Glutamatergic neuron (in vitro differentiated cells): Measurements from ENCODE around the gene HSPA6. TPM values are rescaled to one million over a fixed set of nuclear protein-coding genes. Genes with fewer than 3 reads are reported as not detected.
"Not testable (repeated sequence)": the region's sequence is repeated elsewhere in the genome, so short reads cannot be mapped to it uniquely, and the experiment has no call there.

ENCODE experiments used
- DNase-seq: peaks from one replicate; pipeline ENCODE4 v3.0.0; 2022
- H3K27ac Mint-ChIP-seq: one replicate; pipeline ENCODE4 v1.8.0; 2020; ENCODE audit warnings: mild to moderate bottlenecking, mixed read lengths, inconsistent platforms; ENCODE audit not compliant: unreplicated experiment
- H3K27me3 Mint-ChIP-seq: one replicate; pipeline ENCODE4 v1.8.0; 2020; ENCODE audit warnings: mild to moderate bottlenecking, moderate library complexity, mixed read lengths, inconsistent platforms; ENCODE audit not compliant: unreplicated experiment
- H3K36me3 Mint-ChIP-seq: one replicate; pipeline ENCODE4 v1.8.0; 2020; ENCODE audit warnings: mild to moderate bottlenecking, mixed read lengths, inconsistent platforms; ENCODE audit not compliant: unreplicated experiment
- H3K4me1 Mint-ChIP-seq: one replicate; pipeline ENCODE4 v1.8.0; 2020; ENCODE audit warnings: mild to moderate bottlenecking, low read depth, mixed read lengths, inconsistent platforms; ENCODE audit not compliant: unreplicated experiment
- H3K4me3 Mint-ChIP-seq: one replicate; pipeline ENCODE4 v1.8.0; 2020; ENCODE audit warnings: mild to moderate bottlenecking, mixed read lengths, inconsistent platforms; ENCODE audit not compliant: unreplicated experiment
- H3K9me3 Mint-ChIP-seq: one replicate; pipeline ENCODE4 v1.8.0; 2020; ENCODE audit warnings: mild to moderate bottlenecking, moderate library complexity, mixed read lengths, inconsistent platforms; ENCODE audit not compliant: unreplicated experiment
- long read RNA-seq: library from polyadenylated mRNA; unstranded; transcript quantifications from one replicate; pipeline ENCODE4 v2.0.0, GENCODE V29; 2020; ENCODE audit not compliant: unreplicated experiment
- total RNA-seq: library from RNA; stranded (reverse); fragmentation: NEBNext Ultra II Directional; extraction: Animal tissue kit (Norgen Biotek cat#: 25700); gene quantifications from one replicate; pipeline ENCODE4 v1.2.1, GENCODE V29; 2021; ENCODE audit not compliant: unreplicated experiment
- TF ChIP-seq, protein P1 (sequence below): fragments of 200-600 bp; sonication (generic); IDR thresholded peaks from one replicate; pipeline ENCODE4 v1.5.0; 2021; ENCODE audit not compliant: partially characterized antibody, unreplicated experiment

The HSPA6 gene
- total RNA-seq = not detected
- long read RNA-seq = 0 reads

DNA sequence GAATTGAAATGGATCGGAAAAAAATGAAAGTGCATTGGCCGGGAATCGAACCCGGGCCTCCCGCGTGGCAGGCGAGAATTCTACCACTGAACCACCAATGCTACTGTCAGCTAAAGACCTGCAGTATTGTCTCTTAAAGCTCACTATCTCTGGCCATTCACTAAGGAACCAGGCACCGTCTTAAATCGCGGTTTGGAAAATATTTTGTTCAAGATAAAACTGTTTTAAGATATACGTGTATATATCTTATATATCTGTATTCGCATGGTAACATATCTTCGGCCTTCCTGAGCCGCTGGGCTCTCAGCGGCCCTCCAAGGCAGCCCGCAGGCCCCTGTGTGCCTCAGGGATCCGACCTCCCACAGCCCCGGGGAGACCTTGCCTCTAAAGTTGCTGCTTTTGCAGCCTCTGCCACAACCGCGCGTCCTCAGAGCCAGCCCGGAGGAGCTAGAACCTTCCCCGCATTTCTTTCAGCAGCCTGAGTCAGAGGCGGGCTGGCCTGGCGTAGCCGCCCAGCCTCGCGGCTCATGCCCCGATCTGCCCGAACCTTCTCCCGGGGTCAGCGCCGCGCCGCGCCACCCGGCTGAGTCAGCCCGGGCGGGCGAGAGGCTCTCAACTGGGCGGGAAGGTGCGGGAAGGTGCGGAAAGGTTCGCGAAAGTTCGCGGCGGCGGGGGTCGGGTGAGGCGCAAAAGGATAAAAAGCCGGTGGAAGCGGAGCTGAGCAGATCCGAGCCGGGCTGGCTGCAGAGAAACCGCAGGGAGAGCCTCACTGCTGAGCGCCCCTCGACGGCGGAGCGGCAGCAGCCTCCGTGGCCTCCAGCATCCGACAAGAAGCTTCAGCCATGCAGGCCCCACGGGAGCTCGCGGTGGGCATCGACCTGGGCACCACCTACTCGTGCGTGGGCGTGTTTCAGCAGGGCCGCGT is at the start of gene HSPA6:
Gene HSPA6, plus strand, starts transcription at position 724 of the 925 bp plus-strand sequence. Its CDS starts 119 bp downstream, at position 843.
- Mint-ChIP-seq H3K9me3 (peaks cover 11% of the 10 kb centered on the region), H3K27me3 (peaks cover 16% of the 10 kb centered on the region), H3K27ac (peak within 1 kb of the TSS; percentile 88), H3K4me3 (peak within 1 kb of the TSS; percentile 84)
- not testable (repeated sequence) for H3K36me3 Mint-ChIP-seq, H3K4me1 Mint-ChIP-seq
- peak; percentile 59 for DNase-seq

- H3K9me3 Mint-ChIP-seq, H3K36me3 Mint-ChIP-seq, DNase-seq, H3K27me3 Mint-ChIP-seq, H3K4me1 Mint-ChIP-seq, H3K27ac Mint-ChIP-seq: not testable (repeated sequence)
- H3K4me3 Mint-ChIP-seq = peak overlapping the region; percentile 9
These were observed 46.6 kb upstream of the HSPA6 start for GRCh38 chr1:161477711-161478110.

DNA sequence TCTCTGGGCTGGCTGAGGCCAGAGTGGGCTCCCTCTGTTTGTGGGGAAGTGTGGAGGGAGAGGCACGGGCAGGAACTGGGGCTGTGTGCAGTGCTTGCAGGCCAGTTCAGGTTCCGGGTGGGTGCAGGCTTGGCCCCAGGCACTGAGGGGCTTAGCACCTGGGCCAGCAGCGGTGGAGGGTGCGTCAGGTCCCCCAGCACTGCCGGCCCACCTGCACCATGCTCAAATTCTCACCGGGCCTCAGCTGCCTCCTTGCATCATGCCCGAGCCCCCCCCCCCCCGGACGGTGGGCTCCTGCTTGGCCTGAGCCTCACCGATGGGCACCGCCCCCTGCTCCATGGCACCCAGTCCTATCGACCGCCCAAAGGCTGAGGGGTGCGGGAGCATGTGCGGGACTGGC is 45.4 kb upstream of the HSPA6 start:
- Mint-ChIP-seq H3K9me3 (peaks cover 1% of the 10 kb centered on the region), H3K27me3 (peaks cover 2% of the 10 kb centered on the region), H3K36me3 (peaks cover 6% of the 10 kb centered on the region), H3K4me3 (no peak overlapping the region), H3K27ac (no peak overlapping the region), H3K4me1 (no peaks in the 10 kb centered on the region)
- TF ChIP-seq, protein P1, sequence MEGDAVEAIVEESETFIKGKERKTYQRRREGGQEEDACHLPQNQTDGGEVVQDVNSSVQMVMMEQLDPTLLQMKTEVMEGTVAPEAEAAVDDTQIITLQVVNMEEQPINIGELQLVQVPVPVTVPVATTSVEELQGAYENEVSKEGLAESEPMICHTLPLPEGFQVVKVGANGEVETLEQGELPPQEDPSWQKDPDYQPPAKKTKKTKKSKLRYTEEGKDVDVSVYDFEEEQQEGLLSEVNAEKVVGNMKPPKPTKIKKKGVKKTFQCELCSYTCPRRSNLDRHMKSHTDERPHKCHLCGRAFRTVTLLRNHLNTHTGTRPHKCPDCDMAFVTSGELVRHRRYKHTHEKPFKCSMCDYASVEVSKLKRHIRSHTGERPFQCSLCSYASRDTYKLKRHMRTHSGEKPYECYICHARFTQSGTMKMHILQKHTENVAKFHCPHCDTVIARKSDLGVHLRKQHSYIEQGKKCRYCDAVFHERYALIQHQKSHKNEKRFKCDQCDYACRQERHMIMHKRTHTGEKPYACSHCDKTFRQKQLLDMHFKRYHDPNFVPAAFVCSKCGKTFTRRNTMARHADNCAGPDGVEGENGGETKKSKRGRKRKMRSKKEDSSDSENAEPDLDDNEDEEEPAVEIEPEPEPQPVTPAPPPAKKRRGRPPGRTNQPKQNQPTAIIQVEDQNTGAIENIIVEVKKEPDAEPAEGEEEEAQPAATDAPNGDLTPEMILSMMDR = no peak
- DNase-seq = no peak

- no peak overlapping the region for H3K27ac Mint-ChIP-seq
- DNase-seq = no peak
- H3K36me3 Mint-ChIP-seq = peaks cover 6% of the 10 kb centered on the region
- H3K27me3 Mint-ChIP-seq = peaks cover 2% of the 10 kb centered on the region
- TF ChIP-seq, protein P1 = no peak
- no peaks in the 10 kb centered on the region for H3K4me1 Mint-ChIP-seq
- no peak overlapping the region for H3K4me3 Mint-ChIP-seq
- H3K9me3 Mint-ChIP-seq = no peaks in the 10 kb centered on the region
These were observed 43.8 kb upstream of the HSPA6 start for GRCh38 chr1:161480381-161481035.

- TF ChIP-seq, protein P1 = no peak
- Mint-ChIP-seq H3K9me3 (no peaks in the 10 kb centered on the region), H3K36me3 (peaks cover 6% of the 10 kb centered on the region), H3K4me3 (no peak overlapping the region), H3K27ac (no peak overlapping the region), H3K4me1 (no peaks in the 10 kb centered on the region), H3K27me3 (peaks cover 2% of the 10 kb centered on the region)
- no peak for DNase-seq
These were observed 42.5 kb upstream of the HSPA6 start for GRCh38 chr1:161481624-161482392.
